K562 (cell line): ENCODE results near the gene DAB2IP. TPM values are rescaled to one million over a fixed set of nuclear protein-coding genes. Genes with fewer than 3 reads are reported as not detected.

Experiments used
- ATAC-seq: fragments of 200-7000 bp; cut with Tn5 transposase; 3 replicates; pipeline ENCODE4 v1.9.1; 2020; ENCODE audit warnings: moderate library complexity
- BruUV-seq: library from RNA; stranded (reverse); fragments of 400-500 nt; replicated peaks from 2 replicates; lab custom pipeline; 2021; lab: Mats Ljungman, UMichigan
- CTCF ChIA-PET: fragments of 300-600 bp; formaldehyde crosslinking; extraction: SDS; loops from one replicate; lab custom pipeline; 2021; ENCODE audit warnings: low intra/inter-chr PET ratio; lab: Yijun Ruan, JAX
- POLR2A ChIA-PET: fragments of 300-600, 350-650 bp; sonication (Branson Sonifier 250); formaldehyde crosslinking; extraction: SDS; loops from one replicate; lab custom pipeline; 2021; ENCODE audit warnings: antibody characterized with exemption, inconsistent platforms; lab: Yijun Ruan, JAX
- DNase-seq, 4 experiments: peaks; one replicate each; pipeline versions ENCODE4 v3.0.0 to v3.0.0-alpha.2; 2011 to 2018; ENCODE audit warnings: low spot score in 3 of 4, mixed read lengths in 3 of 4; ENCODE audit errors: extremely low read depth in 1 of 4
- FAIRE-seq: peaks from 2 replicates; lab custom pipeline; 2011; peaks lifted over from hg19 to GRCh38; lab: Jason Lieb, UNC
- H2AFZ ChIP-seq: 2 replicates; pipeline ENCODE4 v1.6.0; 2011; ENCODE audit warnings: low read depth, low read length, control low read depth, inconsistent platforms
- H3K27ac ChIP-seq: fragments of 200-600 bp; 3 replicates; pipeline ENCODE4 v1.8.0; 2011; ENCODE audit warnings: low read depth, mild to moderate bottlenecking, control low read depth, inconsistent platforms, low read length, moderate library complexity, mixed read lengths; ENCODE audit errors: extremely low read depth
- H3K27me3 ChIP-seq, 2 experiments: fragments of 300-600 bp in 1 of 2; 2 replicates in 1 of 2; 3 replicates in 1 of 2; pipeline versions ENCODE4 v1.6.0 to v1.8.0; 2011; ENCODE audit warnings: inconsistent platforms in 2 of 2, low read length in 2 of 2, mild to moderate bottlenecking in 1 of 2, mixed read lengths in 1 of 2, moderate library complexity in 1 of 2; ENCODE audit not compliant: control insufficient read depth in 2 of 2, insufficient read depth in 2 of 2
- H3K36me3 ChIP-seq: fragments of 300-600 bp; 3 replicates; pipeline ENCODE4 v1.8.0; 2011; ENCODE audit warnings: mild to moderate bottlenecking, low read length, inconsistent platforms; ENCODE audit not compliant: control insufficient read depth, insufficient read depth
- H3K4me1 ChIP-seq, 2 experiments: fragments of 200-600 bp in 1 of 2; replicated peaks in 1 of 2; 2 replicates in 1 of 2; 3 replicates in 1 of 2; pipeline versions ENCODE4 v1.5.1 to v1.8.0; 2011; ENCODE audit warnings: inconsistent platforms in 2 of 2, low read length in 2 of 2, mild to moderate bottlenecking in 1 of 2, mixed read lengths in 1 of 2, moderate library complexity in 1 of 2; ENCODE audit not compliant: control insufficient read depth in 2 of 2, insufficient read depth in 2 of 2
- H3K4me2 ChIP-seq: 2 replicates; pipeline ENCODE4 v1.6.1; 2011; ENCODE audit warnings: low read length, control low read depth, inconsistent platforms, mixed read lengths; ENCODE audit not compliant: insufficient read depth
- H3K4me3 ChIP-seq: fragments of 200-600 bp; sonication (generic), shearing (Covaris generic); 2 replicates; pipeline ENCODE4 v1.5.1; 2016; ENCODE audit warnings: control low read depth, inconsistent platforms
- H3K79me2 ChIP-seq: fragments of 200-600 bp; 3 replicates; pipeline ENCODE4 v1.8.0; 2011; ENCODE audit warnings: low read length, inconsistent platforms; ENCODE audit not compliant: control insufficient read depth, insufficient read depth
- H3K9ac ChIP-seq, 2 experiments: 2 replicates each; pipeline versions ENCODE4 v1.6.0 to v1.6.1; 2011; ENCODE audit warnings: low read depth in 2 of 2, low read length in 2 of 2, control low read depth in 1 of 2, inconsistent platforms in 1 of 2, mild to moderate bottlenecking in 1 of 2, mixed read lengths in 1 of 2; ENCODE audit not compliant: insufficient read depth in 1 of 2
- H3K9me1 ChIP-seq: one replicate; pipeline ENCODE4 v1.6.0; 2011; ENCODE audit warnings: inconsistent platforms, mild to moderate bottlenecking, low read length, moderate library complexity; ENCODE audit not compliant: control insufficient read depth, insufficient read depth
- H3K9me3 ChIP-seq: replicated peaks from 2 replicates; pipeline ENCODE4 v1.5.1; 2011; ENCODE audit warnings: low read depth, low read length, inconsistent platforms; ENCODE audit not compliant: control insufficient read depth, insufficient read depth
- H4K20me1 ChIP-seq: replicated peaks from 2 replicates; pipeline ENCODE4 v1.6.1; 2011; ENCODE audit warnings: low read length, inconsistent platforms, mixed read lengths; ENCODE audit not compliant: control insufficient read depth, insufficient read depth
- ARID2 ChIP-seq: fragments of 450-650 bp; IDR thresholded peaks from 2 replicates; pipeline ENCODE4 v1.6.1; 2017; ENCODE audit warnings: antibody characterized with exemption, mild to moderate bottlenecking
- ELF1 ChIP-seq: fragments of 200-800 bp; sonication (Bioruptor generic); IDR thresholded peaks from 2 replicates; pipeline ENCODE4 v1.6.1; 2016; ENCODE audit warnings: missing genetic modification characterization, missing compliant biosample characterization
- EZH2 ChIP-seq: IDR thresholded peaks from 2 replicates; pipeline ENCODE4 v1.6.1; 2012; ENCODE audit warnings: low read depth, mild to moderate bottlenecking, inconsistent platforms, low read length, borderline replicate concordance
- IFI16 ChIP-seq: fragments of 250-450 bp; sonication (Bioruptor Pico); IDR thresholded peaks from 2 replicates; pipeline ENCODE4 v2.1.2; 2022; ENCODE audit warnings: mild to moderate bottlenecking, inconsistent platforms
- MCM2 ChIP-seq: fragments of 450-650 bp; IDR thresholded peaks from 2 replicates; pipeline ENCODE4 v1.6.1; 2017; ENCODE audit warnings: low read depth, mild to moderate bottlenecking
- MECOM ChIP-seq: fragments of 250-450 bp; sonication (Bioruptor Pico); IDR thresholded peaks from 2 replicates; pipeline ENCODE4 v1.8.0; 2022; ENCODE audit warnings: inconsistent platforms
- MED1 ChIP-seq: sonication (generic); formaldehyde crosslinking; IDR thresholded peaks from 2 replicates; pipeline ENCODE4 v1.8.1; 2023; ENCODE audit warnings: missing genetic modification reagents, borderline replicate concordance
- ZNF197 ChIP-seq: fragments of 200-800 bp; sonication (Bioruptor generic); IDR thresholded peaks from 2 replicates; pipeline ENCODE4 v1.6.1; 2016; ENCODE audit warnings: low read depth, missing genetic modification characterization, missing compliant biosample characterization
- ZNF3 ChIP-seq: fragments of 250-450 bp; sonication (Bioruptor Pico); IDR thresholded peaks from 2 replicates; pipeline ENCODE4 v1.5.0; 2021; ENCODE audit warnings: mild to moderate bottlenecking, moderate library complexity
- ZNF354B ChIP-seq: fragments of 250-450 bp; sonication (Bioruptor Pico); IDR thresholded peaks from 2 replicates; pipeline ENCODE4 v1.4.0; 2020
- ZNF41 ChIP-seq: fragments of 250-450 bp; sonication (Bioruptor Pico); conservative IDR thresholded peaks from 2 replicates; pipeline ENCODE4 v1.4.0; 2020; ENCODE audit warnings: mild to moderate bottlenecking
- ZNF436 ChIP-seq: fragments of 250-450, 450-650 bp; sonication (Bioruptor Pico); formaldehyde crosslinking; IDR thresholded peaks from 2 replicates; pipeline ENCODE4 v1.7.0; 2020; ENCODE audit warnings: mild to moderate bottlenecking
- ZNF696 ChIP-seq: fragments of 250-450 bp; sonication (Bioruptor Pico); conservative IDR thresholded peaks from 2 replicates; pipeline ENCODE4 v1.4.0; 2020; ENCODE audit warnings: mild to moderate bottlenecking, moderate library complexity
- WGBS: fragments of 100-300 bp; shearing (Covaris generic); methylation state at CpG from one replicate; pipeline ENCODE4 v1.1.6; 2016; ENCODE audit warnings: low coverage, mixed read lengths; ENCODE audit not compliant: insufficient coverage; ENCODE audit errors: missing lambda C conversion rate; 5-methylcytosine and 5-hydroxymethylcytosine counted together
- in situ Hi-C: fragments of 300-500 bp; cut with MboI; formaldehyde crosslinking; loops from 4 replicates; pipeline ENCODE4 v1.15.0; 2018; ENCODE audit warnings: inconsistent platforms, mixed read lengths
- intact Hi-C: fragments of 100-400 bp; cut with micrococcal nuclease; formaldehyde crosslinking; loops from 2 replicates; pipeline ENCODE4 v1.14.2; 2022
- polyA plus RNA-seq, 8 experiments: library from polyadenylated mRNA; depleted of rRNA in 4 of 8; stranded (reverse) in 5 of 8; unstranded in 3 of 8; fragments of >200 nt; fragmentation: Nextera tagmentation in 2 of 8; fragmentation: Illumina TruSeq in 1 of 8; extraction: Ambion mirVana in 2 of 8; extraction: Trizol in 1 of 8; gene quantifications; 2 replicates each; pipeline versions ENCODE4 v1.2.1 to v1.2.3, GENCODE V29; 2011 to 2014; ENCODE audit warnings: inconsistent platforms in 1 of 8, missing spikeins in 1 of 8
- total RNA-seq, 7 experiments: library from RNA; depleted of rRNA in 6 of 7; stranded (reverse); fragments of >200 nt in 6 of 7; fragmentation: Illumina TruSeq in 2 of 7; extraction: Trizol in 2 of 7; gene quantifications; 2 replicates each; pipeline versions ENCODE4 v1.2.1 to v1.2.3, GENCODE V29; 2011 to 2021; ENCODE audit warnings: low replicate concordance in 1 of 7
- TF ChIP-seq, protein P1 (sequence below): fragments of 250-450 bp; sonication (Bioruptor Pico); IDR thresholded peaks from 2 replicates; pipeline ENCODE4 v1.4.0; 2020; ENCODE audit warnings: mild to moderate bottlenecking, moderate library complexity
- TF ChIP-seq, protein P2 (sequence below): sonication (generic); formaldehyde crosslinking; IDR thresholded peaks from 2 replicates; pipeline ENCODE4 v1.8.0; 2022; ENCODE audit warnings: mild to moderate bottlenecking, low read depth, missing genetic modification reagents
- TF ChIP-seq, protein P3 (sequence below): fragments of 250-450 bp; sonication (Bioruptor Pico); IDR thresholded peaks from 2 replicates; pipeline ENCODE4 v1.8.0; 2021; ENCODE audit warnings: moderate library complexity, mild to moderate bottlenecking, inconsistent platforms

Gene DAB2IP
- total and polyA plus RNA-seq, 9 of the 15 experiments (the other 6 are each of a cell fraction or from before 2014, with no cell fraction given) = 0.04 to 0.31 (median 0.08) TPM; not detected in 5

DNA sequence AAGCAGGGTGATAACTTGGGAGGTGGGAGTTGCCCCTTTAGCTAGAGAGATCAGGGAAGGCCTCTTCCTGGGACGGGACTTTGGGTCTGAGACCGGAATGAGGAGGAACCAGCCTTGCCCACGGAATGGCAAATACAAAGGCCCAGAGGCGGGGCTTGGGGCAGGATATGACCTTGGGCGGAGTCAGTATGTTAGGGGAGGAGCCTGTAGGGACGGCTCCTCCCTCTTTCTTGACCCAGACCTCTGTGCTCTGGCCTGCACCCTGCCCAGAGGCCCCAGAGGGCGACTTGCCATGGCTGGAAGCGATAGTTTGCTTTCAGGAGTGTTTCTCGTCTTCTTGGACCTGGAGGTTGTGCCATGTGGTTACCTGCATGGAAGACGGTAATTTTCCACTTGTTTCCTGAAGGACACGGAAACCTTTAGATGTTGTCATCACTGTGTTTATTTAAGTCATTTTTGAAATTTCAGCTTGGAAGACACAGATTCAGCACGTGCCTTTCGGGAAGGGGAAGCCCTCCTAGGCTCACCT lies 85.6 kb downstream of the DAB2IP start (continued):
- TF ChIP-seq, protein P1, sequence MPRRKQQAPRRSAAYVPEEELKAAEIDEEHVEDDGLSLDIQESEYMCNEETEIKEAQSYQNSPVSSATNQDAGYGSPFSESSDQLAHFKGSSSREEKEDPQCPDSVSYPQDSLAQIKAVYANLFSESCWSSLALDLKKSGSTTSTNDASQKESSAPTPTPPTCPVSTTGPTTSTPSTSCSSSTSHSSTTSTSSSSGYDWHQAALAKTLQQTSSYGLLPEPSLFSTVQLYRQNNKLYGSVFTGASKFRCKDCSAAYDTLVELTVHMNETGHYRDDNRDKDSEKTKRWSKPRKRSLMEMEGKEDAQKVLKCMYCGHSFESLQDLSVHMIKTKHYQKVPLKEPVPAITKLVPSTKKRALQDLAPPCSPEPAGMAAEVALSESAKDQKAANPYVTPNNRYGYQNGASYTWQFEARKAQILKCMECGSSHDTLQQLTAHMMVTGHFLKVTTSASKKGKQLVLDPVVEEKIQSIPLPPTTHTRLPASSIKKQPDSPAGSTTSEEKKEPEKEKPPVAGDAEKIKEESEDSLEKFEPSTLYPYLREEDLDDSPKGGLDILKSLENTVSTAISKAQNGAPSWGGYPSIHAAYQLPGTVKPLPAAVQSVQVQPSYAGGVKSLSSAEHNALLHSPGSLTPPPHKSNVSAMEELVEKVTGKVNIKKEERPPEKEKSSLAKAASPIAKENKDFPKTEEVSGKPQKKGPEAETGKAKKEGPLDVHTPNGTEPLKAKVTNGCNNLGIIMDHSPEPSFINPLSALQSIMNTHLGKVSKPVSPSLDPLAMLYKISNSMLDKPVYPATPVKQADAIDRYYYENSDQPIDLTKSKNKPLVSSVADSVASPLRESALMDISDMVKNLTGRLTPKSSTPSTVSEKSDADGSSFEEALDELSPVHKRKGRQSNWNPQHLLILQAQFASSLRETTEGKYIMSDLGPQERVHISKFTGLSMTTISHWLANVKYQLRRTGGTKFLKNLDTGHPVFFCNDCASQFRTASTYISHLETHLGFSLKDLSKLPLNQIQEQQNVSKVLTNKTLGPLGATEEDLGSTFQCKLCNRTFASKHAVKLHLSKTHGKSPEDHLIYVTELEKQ (CRISPR knock-in tag) = no peak
- TF ChIP-seq, protein P2, sequence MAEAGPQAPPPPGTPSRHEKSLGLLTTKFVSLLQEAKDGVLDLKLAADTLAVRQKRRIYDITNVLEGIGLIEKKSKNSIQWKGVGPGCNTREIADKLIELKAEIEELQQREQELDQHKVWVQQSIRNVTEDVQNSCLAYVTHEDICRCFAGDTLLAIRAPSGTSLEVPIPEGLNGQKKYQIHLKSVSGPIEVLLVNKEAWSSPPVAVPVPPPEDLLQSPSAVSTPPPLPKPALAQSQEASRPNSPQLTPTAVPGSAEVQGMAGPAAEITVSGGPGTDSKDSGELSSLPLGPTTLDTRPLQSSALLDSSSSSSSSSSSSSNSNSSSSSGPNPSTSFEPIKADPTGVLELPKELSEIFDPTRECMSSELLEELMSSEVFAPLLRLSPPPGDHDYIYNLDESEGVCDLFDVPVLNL (CRISPR knock-in tag) = no peak
- TF ChIP-seq ZNF41 (CRISPR knock-in tag) (no peak), ZNF3 (no peak), ELF1 (tag) (no peak)

DNA sequence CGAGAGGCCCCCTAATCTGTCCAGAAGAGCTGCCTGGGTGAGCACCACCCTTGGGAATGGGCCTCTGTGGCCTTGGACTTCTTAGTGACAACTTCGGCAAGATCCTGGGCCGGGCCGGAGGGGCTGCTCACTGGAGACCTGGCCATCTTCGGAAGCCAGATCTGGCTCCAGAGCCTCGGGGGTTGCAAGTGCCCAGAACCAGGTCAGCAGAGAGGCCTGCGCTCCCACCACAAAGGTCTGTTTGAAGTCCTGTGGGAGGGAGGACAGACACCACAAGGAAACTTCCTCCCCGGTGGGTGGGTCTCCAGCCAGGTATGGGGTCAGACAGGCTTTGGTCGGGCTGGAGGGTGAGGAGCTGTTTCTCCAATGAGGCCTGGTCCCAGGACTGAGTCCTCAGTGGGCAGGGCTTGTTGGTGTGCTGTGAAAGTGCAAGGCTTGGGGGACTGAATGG lies 86.1 kb downstream of the DAB2IP start:
- Histone ChIP-seq H3K27me3 (peaks cover 10 to 73% of the 10 kb centered on the region in 2 experiments; a peak in 4 of 5 replicates), H3K36me3 (no peaks in the 10 kb centered on the region), H3K4me1 (peaks cover 0 to 3% of the 10 kb centered on the region in 2 experiments; a peak in 1 of 5 replicates), H3K4me3 (no peak overlapping the region), H3K9me3 (no peaks in the 10 kb centered on the region), H4K20me1 (peaks cover under 1% of the 10 kb centered on the region; the same call in 1 of the 2 replicates), H3K9me1 (no peaks in the 10 kb centered on the region), H3K9ac (no peak overlapping the region), H3K79me2 (no peaks in the 10 kb centered on the region), H3K4me2 (no peak overlapping the region), H2AFZ (no peak overlapping the region), H3K27ac (no peak overlapping the region)
- FAIRE-seq (no peak), DNase-seq (no peak), ATAC-seq (no peak)
- in situ Hi-C loops = no loop called here
- no TSS peak for BruUV-seq
- WGBS = 13% methylated on average over 7 of the region's 9 CpGs
- ChIA-PET POLR2A (no interaction called here), CTCF (no interaction called here)
- intact Hi-C loops = no loop called here
- TF ChIP-seq, protein P3, sequence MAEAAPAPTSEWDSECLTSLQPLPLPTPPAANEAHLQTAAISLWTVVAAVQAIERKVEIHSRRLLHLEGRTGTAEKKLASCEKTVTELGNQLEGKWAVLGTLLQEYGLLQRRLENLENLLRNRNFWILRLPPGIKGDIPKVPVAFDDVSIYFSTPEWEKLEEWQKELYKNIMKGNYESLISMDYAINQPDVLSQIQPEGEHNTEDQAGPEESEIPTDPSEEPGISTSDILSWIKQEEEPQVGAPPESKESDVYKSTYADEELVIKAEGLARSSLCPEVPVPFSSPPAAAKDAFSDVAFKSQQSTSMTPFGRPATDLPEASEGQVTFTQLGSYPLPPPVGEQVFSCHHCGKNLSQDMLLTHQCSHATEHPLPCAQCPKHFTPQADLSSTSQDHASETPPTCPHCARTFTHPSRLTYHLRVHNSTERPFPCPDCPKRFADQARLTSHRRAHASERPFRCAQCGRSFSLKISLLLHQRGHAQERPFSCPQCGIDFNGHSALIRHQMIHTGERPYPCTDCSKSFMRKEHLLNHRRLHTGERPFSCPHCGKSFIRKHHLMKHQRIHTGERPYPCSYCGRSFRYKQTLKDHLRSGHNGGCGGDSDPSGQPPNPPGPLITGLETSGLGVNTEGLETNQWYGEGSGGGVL (CRISPR knock-in tag) = no peak
- no peak for TF ChIP-seq ZNF354B
- TF ChIP-seq ZNF197 = no peak
- no peak for TF ChIP-seq EZH2
- no peak for TF ChIP-seq ARID2
- TF ChIP-seq MED1 (CRISPR knock-in tag) = no peak
- TF ChIP-seq ZNF436 (CRISPR knock-in tag) = no peak
- TF ChIP-seq MCM2 = no peak
- TF ChIP-seq IFI16 (CRISPR knock-in tag) = no peak
- no peak for TF ChIP-seq MECOM (CRISPR knock-in tag)
- no peak for TF ChIP-seq ZNF696 (CRISPR knock-in tag)
